Kidney (tissue), 14 donors: ENCODE measurements around the gene NENF. TPM values are rescaled to one million over a fixed set of nuclear protein-coding genes. Genes with fewer than 3 reads are reported as not detected.

Source experiments
- DNase-seq, 5 donors: peaks; one replicate each; pipeline ENCODE4 v3.0.0-alpha.2; 2013 to 2020
- FAIRE-seq: peaks from 2 replicates; lab custom pipeline; 2012; peaks lifted over from hg19 to GRCh38; lab: Jason Lieb, UNC
- H3K27ac ChIP-seq, 2 donors: one replicate each; pipeline ENCODE4 v1.7.0; 2013; ENCODE audit warnings: low read depth in 2 of 2, low read length in 2 of 2, inconsistent platforms in 1 of 2
- H3K27me3 ChIP-seq: one replicate; pipeline ENCODE4 v1.7.1; 2013; ENCODE audit warnings: low read length, inconsistent platforms; ENCODE audit not compliant: control insufficient read depth, insufficient read depth
- H3K36me3 ChIP-seq, 3 donors: one replicate each; pipeline versions ENCODE4 v1.7.0 to v1.7.1; 2013; ENCODE audit warnings: low read length in 3 of 3, control low read depth in 1 of 3, inconsistent platforms in 1 of 3; ENCODE audit not compliant: insufficient read depth in 3 of 3, control insufficient read depth in 2 of 3
- H3K4me1 ChIP-seq, 3 donors: one replicate each; pipeline versions ENCODE4 v1.7.0 to v1.7.1; 2013; ENCODE audit warnings: low read length in 3 of 3, inconsistent platforms in 1 of 3, low read depth in 1 of 3; ENCODE audit not compliant: control insufficient read depth in 2 of 3, insufficient read depth in 2 of 3
- H3K4me3 ChIP-seq, 3 donors: one replicate each; pipeline versions ENCODE4 v1.7.0 to v1.8.1; 2013; ENCODE audit warnings: low read length in 3 of 3, control low read depth in 1 of 3, inconsistent platforms in 1 of 3
- H3K9ac ChIP-seq, 3 donors: one replicate each; pipeline versions ENCODE4 v1.7.0 to v1.7.1; 2013; ENCODE audit warnings: low read length in 3 of 3, control low read depth in 1 of 3, inconsistent platforms in 1 of 3
- H3K9me3 ChIP-seq, 3 donors: one replicate each; pipeline versions ENCODE4 v1.7.0 to v1.7.1; 2013; ENCODE audit warnings: low read length in 3 of 3, control low read depth in 1 of 3, inconsistent platforms in 1 of 3; ENCODE audit not compliant: control insufficient read depth in 2 of 3, insufficient read depth in 1 of 3
- CTCF ChIP-seq: IDR thresholded peaks from 3 replicates; pipeline ENCODE4 v1.5.1; 2012; ENCODE audit warnings: mild to moderate bottlenecking, moderate library complexity, borderline replicate concordance; ENCODE audit not compliant: insufficient read depth; ENCODE audit errors: extremely low read depth
- intact Hi-C: fragments of 100-400 bp; cut with DNase I; formaldehyde crosslinking; loops from one replicate; pipeline ENCODE4 v1.11.1; 2022
- polyA plus RNA-seq: library from polyadenylated mRNA; stranded (reverse); fragments of 350-450 nt; fragmentation: Illumina TruSeq; extraction: RNeasy Lipid Tissue Mini Kit (QIAGEN cat#74804); gene quantifications from one replicate; pipeline ENCODE4 v1.2.3, GENCODE V29; 2014; ENCODE audit warnings: low read depth, low replicate concordance; ENCODE audit not compliant: insufficient read depth
- total RNA-seq: library from RNA; stranded (reverse); fragmentation: NEBNext Ultra II Directional; extraction: Animal tissue kit (Norgen Biotek cat#: 25700); gene quantifications from one replicate; pipeline ENCODE4 v1.2.1, GENCODE V29; 2021
- donor health status: control.
- donor health status: control.
- donor health status: control.
- donor health status: control.
- donor health status: control.
- donor health status: DM: yes; HTN: yes; CAD: no.
- donor health status: Normal renal cell carcinoma (clear cell type).

NENF gene
- total and polyA plus RNA-seq, 2 donors from 2014 or later = 63.0 to 210 TPM

- Histone ChIP-seq H3K4me3 (no peak overlapping the region), H3K9ac (no peak overlapping the region), H3K36me3 (no peaks in the 10 kb centered on the region), H3K27me3 (no peaks in the 10 kb centered on the region), H3K4me1 (peaks cover 0 to 2% (median 0%) of the 10 kb centered on the region in 3 donors), H3K9me3 (no peaks in the 10 kb centered on the region), H3K27ac (no peak overlapping the region)
- TF ChIP-seq CTCF = no peak
- FAIRE-seq = no peak
- intact Hi-C loops = no loop called here
- DNase-seq = no peak
These were observed 57.6 kb downstream of the NENF start for GRCh38 chr1:212490276-212490675.

GRCh38 chr1:212491454-212491853 lies 58.7 kb downstream of the NENF start:
- Histone ChIP-seq H3K27me3 (no peaks in the 10 kb centered on the region), H3K9me3 (no peaks in the 10 kb centered on the region), H3K4me3 (no peak overlapping the region), H3K4me1 (no peaks in the 10 kb centered on the region), H3K36me3 (no peaks in the 10 kb centered on the region), H3K9ac (no peak overlapping the region), H3K27ac (no peak overlapping the region)
- FAIRE-seq (no peak), DNase-seq (no peak)
- no peak for TF ChIP-seq CTCF
- intact Hi-C loops = no loop called here

Other genes starting within 250 kb of the NENF start
- 67.3 TPM for gene PPP2R5A, start 147.5 kb upstream of the NENF start, total RNA-seq
- 36.6 TPM for gene PPP2R5A, start 147.5 kb upstream of the NENF start, polyA plus RNA-seq
- 8.7 TPM for gene PACC1, start 18.0 kb upstream of the NENF start, total RNA-seq
- gene PACC1, start 18.0 kb upstream of the NENF start, polyA plus RNA-seq = 13.7 TPM
- 12.8 TPM for gene ATF3, start 175.8 kb downstream of the NENF start, total RNA-seq
- 14.6 TPM for gene ATF3, start 175.8 kb downstream of the NENF start, polyA plus RNA-seq